H1 (cell line): ENCODE results near the gene LRRTM4. TPM values are rescaled to one million over a fixed set of nuclear protein-coding genes. Genes with fewer than 3 reads are reported as not detected.

Source experiments
- CTCF ChIA-PET: fragments of 300-600 bp; sonication (Branson Sonifier 250); formaldehyde crosslinking; loops from one replicate; lab custom pipeline; 2021; ENCODE audit not compliant: partially characterized antibody; lab: Charles Lee
- POLR2A ChIA-PET: fragments of 300-600 bp; sonication (Branson Sonifier 250); formaldehyde crosslinking; loops from one replicate; lab custom pipeline; 2021; ENCODE audit warnings: inconsistent platforms; ENCODE audit not compliant: partially characterized antibody; lab: Charles Lee
- DNase-seq, 2 experiments: peaks; one replicate each; pipeline versions ENCODE4 v3.0.0 to v3.0.0-alpha.2; 2010 to 2022; ENCODE audit warnings: low spot score in 2 of 2, low read depth in 1 of 2, mixed read lengths in 1 of 2
- FAIRE-seq: peaks from 2 replicates; lab custom pipeline; 2011; peaks lifted over from hg19 to GRCh38; lab: Jason Lieb, UNC
- H2AFZ ChIP-seq: 2 replicates; pipeline ENCODE4 v1.8.1; 2012; ENCODE audit warnings: low read length, inconsistent platforms
- H2AK5ac ChIP-seq: 2 replicates; pipeline ENCODE4 v1.6.1; 2013; ENCODE audit warnings: low read depth, low read length
- H2BK120ac ChIP-seq: replicated peaks from 2 replicates; pipeline ENCODE3; 2013; ENCODE audit warnings: low read depth, low read length, inconsistent platforms
- H2BK12ac ChIP-seq: 2 replicates; pipeline ENCODE4 v1.6.1; 2013; ENCODE audit warnings: low read depth, low read length
- H2BK15ac ChIP-seq: 2 replicates; pipeline ENCODE4 v1.6.1; 2013; ENCODE audit warnings: low read length
- H2BK20ac ChIP-seq: 2 replicates; pipeline ENCODE4 v1.6.1; 2013; ENCODE audit warnings: low read length
- H2BK5ac ChIP-seq: 2 replicates; pipeline ENCODE4 v1.6.1; 2013; ENCODE audit warnings: low read depth, low read length
- H3K14ac ChIP-seq: 2 replicates; pipeline ENCODE4 v1.6.1; 2013; ENCODE audit warnings: inconsistent platforms; ENCODE audit not compliant: insufficient read length
- H3K18ac ChIP-seq: 2 replicates; pipeline ENCODE4 v1.6.1; 2013; ENCODE audit warnings: low read length; ENCODE audit errors: extremely low read depth
- H3K23ac ChIP-seq: 2 replicates; pipeline ENCODE4 v1.6.1; 2013; ENCODE audit warnings: inconsistent platforms; ENCODE audit not compliant: insufficient read length
- H3K23me2 ChIP-seq: 2 replicates; pipeline ENCODE4 v1.6.1; 2013; ENCODE audit warnings: low read depth, low read length
- H3K27ac ChIP-seq: 2 replicates; pipeline ENCODE4 v1.6.1; 2011; ENCODE audit warnings: low read depth, low read length, inconsistent platforms
- H3K27me3 ChIP-seq, 4 experiments: replicated peaks in 1 of 4; 1 replicate in 1 of 4; 2 replicates in 3 of 4; pipeline versions ENCODE4 v1.6.1 to v1.8.1; 2011 to 2013; ENCODE audit warnings: low read length in 3 of 4, mild to moderate bottlenecking in 3 of 4, inconsistent platforms in 2 of 4, mixed read lengths in 2 of 4, moderate library complexity in 1 of 4; ENCODE audit not compliant: control insufficient read depth in 3 of 4, insufficient read depth in 3 of 4; ENCODE audit errors: extremely low read depth in 1 of 4
- H3K36me3 ChIP-seq, 4 experiments: 2 replicates each; pipeline versions ENCODE4 v1.6.1 to v1.8.1; 2011 to 2013; ENCODE audit warnings: mild to moderate bottlenecking in 4 of 4, low read length in 3 of 4, moderate library complexity in 2 of 4, control low read depth in 1 of 4, inconsistent platforms in 1 of 4; ENCODE audit not compliant: insufficient read depth in 4 of 4, control insufficient read depth in 2 of 4
- H3K4ac ChIP-seq: replicated peaks from 2 replicates; pipeline ENCODE3; 2013; ENCODE audit warnings: low read length, low read depth, mixed read lengths, inconsistent platforms; ENCODE audit not compliant: insufficient read length
- H3K4me1 ChIP-seq, 4 experiments: replicated peaks in 1 of 4; 1 replicate in 1 of 4; 2 replicates in 3 of 4; pipeline versions ENCODE4 v1.6.1 to v1.8.1; 2011 to 2013; ENCODE audit warnings: low read length in 3 of 4, inconsistent platforms in 2 of 4, mixed read lengths in 1 of 4; ENCODE audit not compliant: insufficient read depth in 4 of 4, control insufficient read depth in 3 of 4
- H3K4me2 ChIP-seq, 2 experiments: 2 replicates each; pipeline versions ENCODE4 v1.6.1 to v1.8.1; 2011 to 2013; ENCODE audit warnings: low read depth in 2 of 2, low read length in 2 of 2, control low read depth in 1 of 2, inconsistent platforms in 1 of 2, mild to moderate bottlenecking in 1 of 2; ENCODE audit not compliant: insufficient read depth in 1 of 2
- H3K4me3 ChIP-seq, 4 experiments: fragments of 200-600, 300-600 bp in 1 of 4; sonication (generic), shearing (Covaris generic), sonication (Bioruptor Twin) in 1 of 4; 2 replicates each; pipeline versions ENCODE4 v1.5.1 to v1.8.1; 2011 to 2016; ENCODE audit warnings: low read length in 4 of 4, low read depth in 3 of 4, control low read depth in 2 of 4, inconsistent platforms in 2 of 4, mild to moderate bottlenecking in 2 of 4, mixed read lengths in 1 of 4, moderate library complexity in 1 of 4; ENCODE audit not compliant: insufficient read depth in 2 of 4; ENCODE audit errors: extremely low read depth in 1 of 4
- H3K56ac ChIP-seq: replicated peaks from 2 replicates; pipeline ENCODE3; 2013; ENCODE audit warnings: low read depth, mild to moderate bottlenecking, mixed read lengths, low read length, inconsistent platforms; ENCODE audit not compliant: insufficient read length
- H3K79me1 ChIP-seq: 2 replicates; pipeline ENCODE4 v1.6.1; 2013; ENCODE audit warnings: low read depth, low read length, control low read depth
- H3K79me2 ChIP-seq, 2 experiments: 2 replicates each; pipeline versions ENCODE4 v1.6.1 to v1.8.1; 2012 to 2013; ENCODE audit warnings: low read length in 2 of 2, mild to moderate bottlenecking in 2 of 2, inconsistent platforms in 1 of 2; ENCODE audit not compliant: insufficient read depth in 2 of 2, control insufficient read depth in 1 of 2
- H3K9ac ChIP-seq, 4 experiments: replicated peaks in 1 of 4; 1 replicate in 1 of 4; 2 replicates in 3 of 4; pipeline versions ENCODE4 v1.6.1 to v1.8.1; 2011 to 2013; ENCODE audit warnings: low read depth in 3 of 4, low read length in 3 of 4, control low read depth in 2 of 4, mild to moderate bottlenecking in 2 of 4, moderate library complexity in 2 of 4, inconsistent platforms in 1 of 4; ENCODE audit errors: extremely low read depth in 1 of 4
- H3K9me3 ChIP-seq, 2 experiments: 2 replicates each; pipeline versions ENCODE4 v1.6.1 to v1.8.1; 2012 to 2013; ENCODE audit warnings: mild to moderate bottlenecking in 2 of 2, moderate library complexity in 2 of 2, control low read depth in 1 of 2, inconsistent platforms in 1 of 2, low read depth in 1 of 2, low read length in 1 of 2, mixed read lengths in 1 of 2; ENCODE audit not compliant: insufficient read depth in 2 of 2
- H4K20me1 ChIP-seq, 2 experiments: replicated peaks in 1 of 2; 2 replicates each; pipeline versions ENCODE3 to v1.8.1; 2011 to 2013; ENCODE audit warnings: inconsistent platforms in 2 of 2, low read length in 2 of 2, mild to moderate bottlenecking in 1 of 2; ENCODE audit not compliant: insufficient read depth in 2 of 2, control insufficient read depth in 1 of 2
- H4K5ac ChIP-seq: 2 replicates; pipeline ENCODE4 v1.6.1; 2013; ENCODE audit warnings: low read length, low read depth, mixed read lengths, inconsistent platforms; ENCODE audit not compliant: insufficient read length
- H4K8ac ChIP-seq: 2 replicates; pipeline ENCODE4 v1.8.0; 2013; ENCODE audit warnings: mild to moderate bottlenecking, moderate library complexity, low read length, inconsistent platforms; ENCODE audit not compliant: insufficient read depth; ENCODE audit errors: extremely low read depth
- H4K91ac ChIP-seq: replicated peaks from 2 replicates; pipeline ENCODE3; 2013; ENCODE audit warnings: low read length, mixed read lengths, inconsistent platforms; ENCODE audit not compliant: insufficient read length
- KDM5A ChIP-seq: fragments of 200-600 bp; IDR thresholded peaks from 2 replicates; pipeline ENCODE4 v1.7.1; 2012; ENCODE audit warnings: mild to moderate bottlenecking, low read length, inconsistent platforms, mixed read lengths
- NANOG ChIP-seq: IDR thresholded peaks from 2 replicates; pipeline ENCODE4 v1.6.1; 2011; ENCODE audit warnings: low read length, low read depth, mild to moderate bottlenecking, inconsistent platforms; ENCODE audit not compliant: insufficient read depth, poor library complexity, severe bottlenecking
- SP1 ChIP-seq: IDR thresholded peaks from 2 replicates; pipeline ENCODE4 v1.6.1; 2011; ENCODE audit warnings: low read depth, low read length
- ZNF274 ChIP-seq: IDR thresholded peaks from 2 replicates; pipeline ENCODE4 v1.7.0; 2012; ENCODE audit warnings: low read length, borderline replicate concordance; ENCODE audit errors: extremely low read depth
- WGBS, 2 experiments: shearing (Covaris generic) in 1 of 2; methylation state at CpG; one replicate each; pipeline versions ENCODE4 v1.1.6 to v1.1.7; 2013 to 2015; ENCODE audit warnings: low lambda C conversion rate in 2 of 2, mixed read lengths in 2 of 2, inconsistent platforms in 1 of 2, low coverage in 1 of 2, missing lambda C conversion rate in 1 of 2; ENCODE audit not compliant: insufficient replicate concordance in 2 of 2, insufficient coverage in 1 of 2, insufficient read length in 1 of 2; ENCODE audit errors: extremely low coverage in 1 of 2, missing lambda C conversion rate in 1 of 2; 5-methylcytosine and 5-hydroxymethylcytosine counted together
- polyA plus RNA-seq, 7 experiments: library from polyadenylated mRNA; depleted of rRNA in 3 of 7; stranded (reverse) in 5 of 7; unstranded in 2 of 7; fragments of >200 nt in 5 of 7; fragments of 200-250 nt in 2 of 7; gene quantifications; 1 replicate in 5 of 7; 2 replicates in 1 of 7; 4 replicates in 1 of 7; pipeline versions ENCODE4 v1.2.1 to v1.2.3, GENCODE V29; 2011 to 2013; ENCODE audit warnings: missing spikeins in 2 of 7, mixed read lengths in 2 of 7
- total RNA-seq: library from RNA; stranded (reverse); fragmentation: NEBNext Ultra II Directional; extraction: Animal tissue kit (Norgen Biotek cat#: 25700); gene quantifications from 2 replicates; pipeline ENCODE4 v1.2.1, GENCODE V29; 2021
- TF ChIP-seq, protein P1 (sequence below): IDR thresholded peaks from 2 replicates; pipeline ENCODE4 v1.6.1; 2011; ENCODE audit warnings: low read depth, mild to moderate bottlenecking, low read length; ENCODE audit not compliant: insufficient read depth

LRRTM4 gene
- total and polyA plus RNA-seq, 2 of the 8 experiments (the other 6 are each of a cell fraction or from before 2014, with no cell fraction given) = 3.6 to 9.5 TPM

DNA sequence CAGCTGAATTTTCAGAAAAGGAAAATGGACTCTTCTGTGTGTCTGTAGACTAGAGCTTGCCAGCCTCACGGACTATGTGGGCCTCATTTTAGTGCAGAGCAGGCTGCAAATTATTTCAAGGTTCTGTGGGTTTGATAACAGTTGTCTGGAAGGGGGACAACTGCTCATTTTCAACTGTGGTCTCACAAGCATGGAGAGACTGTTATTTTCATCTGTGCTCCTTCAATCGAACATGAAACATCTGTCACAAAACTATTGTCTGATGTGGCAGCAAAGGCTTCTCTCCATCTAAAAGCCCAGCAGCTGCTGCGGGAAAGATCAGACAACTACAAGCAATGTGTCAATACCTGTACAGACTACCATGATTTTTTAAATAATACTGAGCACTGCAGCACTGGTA is 211.8 kb downstream of the LRRTM4 start:
- Histone ChIP-seq H4K20me1 (no peaks in the 10 kb centered on the region), H3K56ac (no peak overlapping the region), H3K4ac (no peak overlapping the region), H2BK15ac (no peak overlapping the region), H3K9ac (no peak overlapping the region), H4K8ac (no peak overlapping the region), H3K79me1 (no peaks in the 10 kb centered on the region), H2AFZ (no peak overlapping the region), H3K27me3 (no peaks in the 10 kb centered on the region), H3K27ac (no peak overlapping the region), H3K23ac (no peak overlapping the region), H3K79me2 (no peaks in the 10 kb centered on the region), H4K91ac (no peak overlapping the region), H2BK5ac (no peak overlapping the region), H2AK5ac (no peak overlapping the region), H3K36me3 (no peaks in the 10 kb centered on the region), H3K4me3 (no peak overlapping the region), H3K4me1 (no peaks in the 10 kb centered on the region), H2BK12ac (no peak overlapping the region), H3K4me2 (no peak overlapping the region), H4K5ac (no peak overlapping the region), H3K23me2 (no peaks in the 10 kb centered on the region), H2BK120ac (no peak overlapping the region), H3K18ac (no peak overlapping the region), H3K9me3 (no peaks in the 10 kb centered on the region), H2BK20ac (no peak overlapping the region), H3K14ac (no peak overlapping the region)
- FAIRE-seq (no peak), DNase-seq (no peak)
- ChIA-PET POLR2A (no interaction called here), CTCF (no interaction called here)
- TF ChIP-seq NANOG (no peak), SP1 (no peak), ZNF274 (no peak), KDM5A (no peak)
- TF ChIP-seq, protein P1, sequence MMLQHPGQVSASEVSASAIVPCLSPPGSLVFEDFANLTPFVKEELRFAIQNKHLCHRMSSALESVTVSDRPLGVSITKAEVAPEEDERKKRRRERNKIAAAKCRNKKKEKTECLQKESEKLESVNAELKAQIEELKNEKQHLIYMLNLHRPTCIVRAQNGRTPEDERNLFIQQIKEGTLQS = no peak
- WGBS, 2 experiments = 86% methylated on average over 3 of the region's 3 CpGs; no CpG with 5 or more reads in 1 of the 2 experiments
